Measurements from ENCODE around the gene IRF6. TPM values are rescaled to one million over a fixed set of nuclear protein-coding genes. Genes with fewer than 3 reads are reported as not detected.
A peak's percentile ranks its signal among the peaks of the same experiment; 100 is the strongest.

The IRF6 gene
- total RNA-seq (ENCODE audit: low replicate concordance): 3.1 TPM in 1 of 2 replicates, not detected in the other

DNA sequence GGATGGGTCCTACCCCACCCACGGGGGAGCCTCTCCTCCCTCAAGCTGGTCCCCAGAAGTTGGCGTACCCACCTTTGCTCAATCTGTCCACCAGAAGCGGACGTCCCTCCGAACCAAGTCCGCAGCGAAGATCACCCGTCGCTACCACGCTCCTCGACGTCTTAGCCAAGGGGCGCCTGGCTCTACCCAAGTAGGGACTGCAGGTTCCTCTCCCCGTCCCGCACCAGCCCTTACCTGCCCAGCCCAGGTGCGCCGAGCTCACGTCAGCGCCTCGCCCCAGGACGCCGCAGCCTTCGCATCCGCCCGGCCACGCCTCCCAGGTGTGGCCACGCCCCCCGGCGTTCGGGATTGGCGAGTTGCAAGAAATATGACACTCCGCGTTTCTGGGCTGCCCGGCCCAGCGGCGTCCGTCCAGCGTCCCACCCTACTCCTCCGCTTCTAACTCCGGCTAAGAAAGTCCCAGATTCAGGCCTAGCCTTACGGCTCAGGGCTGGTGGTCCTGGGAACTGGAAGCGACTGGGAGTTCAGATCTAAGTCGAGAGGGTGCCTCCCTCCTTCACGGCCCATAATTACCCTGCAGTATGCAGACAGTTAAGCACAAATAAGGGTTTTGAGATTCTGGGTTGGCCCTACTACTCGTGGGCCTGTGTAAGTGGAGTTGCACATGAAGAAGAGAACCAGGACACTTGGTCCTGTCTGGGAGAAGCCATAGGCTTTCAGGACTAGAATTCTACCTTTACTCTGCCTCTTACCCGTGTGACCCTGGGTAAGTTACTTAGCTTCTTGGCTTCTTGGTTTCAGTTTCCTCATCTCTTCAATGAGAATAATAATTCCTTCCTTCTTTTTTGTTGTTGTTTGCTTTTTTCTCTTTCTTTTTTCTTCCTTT, at the start of gene IRF6:
IRF6 (minus strand) TSS at position 268 of the 886 bp plus-strand sequence. CDS start 4,729 bp downstream, outside the sequence.
- peak within 1 kb of the TSS; percentile 53 for H3K4me3 ChIP-seq (ENCODE audit: low read depth, low read length)
- peak; percentile 59 for DNase-seq (ENCODE audit: low read depth)
- TF ChIP-seq, protein P1, sequence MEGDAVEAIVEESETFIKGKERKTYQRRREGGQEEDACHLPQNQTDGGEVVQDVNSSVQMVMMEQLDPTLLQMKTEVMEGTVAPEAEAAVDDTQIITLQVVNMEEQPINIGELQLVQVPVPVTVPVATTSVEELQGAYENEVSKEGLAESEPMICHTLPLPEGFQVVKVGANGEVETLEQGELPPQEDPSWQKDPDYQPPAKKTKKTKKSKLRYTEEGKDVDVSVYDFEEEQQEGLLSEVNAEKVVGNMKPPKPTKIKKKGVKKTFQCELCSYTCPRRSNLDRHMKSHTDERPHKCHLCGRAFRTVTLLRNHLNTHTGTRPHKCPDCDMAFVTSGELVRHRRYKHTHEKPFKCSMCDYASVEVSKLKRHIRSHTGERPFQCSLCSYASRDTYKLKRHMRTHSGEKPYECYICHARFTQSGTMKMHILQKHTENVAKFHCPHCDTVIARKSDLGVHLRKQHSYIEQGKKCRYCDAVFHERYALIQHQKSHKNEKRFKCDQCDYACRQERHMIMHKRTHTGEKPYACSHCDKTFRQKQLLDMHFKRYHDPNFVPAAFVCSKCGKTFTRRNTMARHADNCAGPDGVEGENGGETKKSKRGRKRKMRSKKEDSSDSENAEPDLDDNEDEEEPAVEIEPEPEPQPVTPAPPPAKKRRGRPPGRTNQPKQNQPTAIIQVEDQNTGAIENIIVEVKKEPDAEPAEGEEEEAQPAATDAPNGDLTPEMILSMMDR (IDR thresholded peaks at IDR 0.05; ENCODE audit: insufficient read depth, low read length): no peak

DNA sequence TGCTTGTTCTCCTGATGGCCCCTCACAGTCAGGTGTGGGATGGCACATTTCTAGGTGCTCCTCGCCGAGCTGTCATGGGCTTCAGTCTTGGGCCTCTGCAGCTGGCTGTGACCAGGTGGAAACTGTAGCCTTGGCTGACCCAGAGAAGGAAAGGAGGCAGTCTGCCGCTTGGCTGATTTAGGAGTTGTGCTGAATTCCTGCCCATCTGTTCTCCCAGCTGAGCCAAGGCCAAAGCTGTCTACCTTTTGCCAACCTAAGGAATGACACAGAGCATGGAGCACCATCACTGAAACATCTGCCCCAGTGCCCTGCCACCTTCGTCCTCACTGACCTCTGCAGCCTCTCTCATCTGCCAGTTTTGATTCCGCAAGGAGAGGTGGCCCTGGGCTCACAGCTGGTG, 49.7 kb upstream of the IRF6 start:
- H3K4me3 ChIP-seq (ENCODE audit: low read depth, low read length): no peak overlapping the region
- DNase-seq (ENCODE audit: low read depth): no peak
- TF ChIP-seq, protein P1 (IDR thresholded peaks at IDR 0.05; ENCODE audit: insufficient read depth, low read length): no peak

GRCh38 chr1:209855006-209855405, 49.1 kb upstream of the IRF6 start:
- TF ChIP-seq, protein P1 (IDR thresholded peaks at IDR 0.05; ENCODE audit: insufficient read depth, low read length): no peak
- no peak for DNase-seq (ENCODE audit: low read depth)
- H3K4me3 ChIP-seq (ENCODE audit: low read depth, low read length): no peak overlapping the region

GRCh38 chr1:209854196-209854595, 48.3 kb upstream of the IRF6 start:
- TF ChIP-seq, protein P1 (IDR thresholded peaks at IDR 0.05; ENCODE audit: insufficient read depth, low read length): no peak
- no peak for DNase-seq (ENCODE audit: low read depth)
- no peak overlapping the region for H3K4me3 ChIP-seq (ENCODE audit: low read depth, low read length)

DNA sequence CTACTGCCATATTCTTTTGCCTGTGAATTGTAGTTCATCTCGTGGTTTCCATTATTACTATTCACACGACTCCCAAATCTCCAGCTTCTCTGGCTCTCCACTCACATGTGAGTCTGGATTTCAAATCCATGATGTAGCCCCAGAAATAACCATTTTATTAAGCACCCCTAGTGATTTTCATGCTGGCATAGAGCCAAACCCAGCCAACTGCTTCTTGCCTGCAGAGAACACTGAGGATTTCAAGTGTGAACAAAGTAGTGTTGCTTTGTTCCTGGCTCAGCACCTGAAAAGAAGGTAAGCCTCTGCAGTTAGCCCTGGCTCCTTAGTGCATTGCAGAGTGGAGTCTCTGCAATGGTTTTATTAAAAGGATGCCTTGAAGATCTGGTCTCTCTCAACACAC, 47.7 kb upstream of the IRF6 start:
- no peak for DNase-seq (ENCODE audit: low read depth)
- H3K4me3 ChIP-seq (ENCODE audit: low read depth, low read length): no peak overlapping the region
- TF ChIP-seq, protein P1 (IDR thresholded peaks at IDR 0.05; ENCODE audit: insufficient read depth, low read length): no peak

- peak; percentile 84 for DNase-seq (ENCODE audit: low read depth)
- no peak overlapping the region for H3K4me3 ChIP-seq (ENCODE audit: low read depth, low read length)
- TF ChIP-seq, protein P1 (IDR thresholded peaks at IDR 0.05; ENCODE audit: insufficient read depth, low read length): peak; percentile 71
Measured at GRCh38 chr1:209850342-209850979, 44.5 kb upstream of the IRF6 start.
